Psoas muscle (tissue), 8 donors: ENCODE measurements around the gene GJA5. TPM values are rescaled to one million over a fixed set of nuclear protein-coding genes. Genes with fewer than 3 reads are reported as not detected.
A peak's percentile ranks its signal among the peaks of the same experiment; 100 is the strongest.

Source experiments
- ATAC-seq, 4 donors: fragments of 200-7000 bp; cut with Tn5 transposase; one replicate each; pipeline ENCODE4 v1.9.1; 2020; ENCODE audit warnings: moderate library complexity in 3 of 4, mild to moderate bottlenecking in 2 of 4
- DNase-seq, 2 donors: peaks; one replicate each; pipeline ENCODE4 v3.0.0-alpha.2; 2020
- H3K27ac ChIP-seq: fragments of 200-600 bp; one replicate; pipeline ENCODE4 v1.8.0; 2022
- H3K27me3 ChIP-seq, 3 donors: fragments of 200-600 bp in 1 of 3; one replicate each; pipeline versions ENCODE4 v1.6.1 to v1.8.0; 2013 to 2022; ENCODE audit warnings: low read length in 2 of 3, mild to moderate bottlenecking in 2 of 3, moderate library complexity in 1 of 3; ENCODE audit not compliant: insufficient read depth in 3 of 3
- H3K36me3 ChIP-seq, 2 donors: fragments of 200-600 bp in 1 of 2; one replicate each; pipeline versions ENCODE4 v1.6.1 to v1.8.0; 2013 to 2022; ENCODE audit warnings: low read depth in 1 of 2, mild to moderate bottlenecking in 1 of 2, moderate library complexity in 1 of 2; ENCODE audit not compliant: insufficient read depth in 1 of 2
- H3K4me1 ChIP-seq: fragments of 200-600 bp; one replicate; pipeline ENCODE4 v1.8.0; 2022
- H3K4me3 ChIP-seq: fragments of 200-600 bp; one replicate; pipeline ENCODE4 v1.8.0; 2022; ENCODE audit warnings: mild to moderate bottlenecking
- H3K9me3 ChIP-seq: fragments of 200-600 bp; one replicate; pipeline ENCODE4 v1.8.0; 2022
- WGBS, 3 donors: extraction: QIAGEN DNeasy Blood & Tissue Kit; methylation state at CpG; one replicate each; pipeline versions ENCODE4 v1.1.6 to v1.1.7; 2013; 5-methylcytosine and 5-hydroxymethylcytosine counted together
- intact Hi-C, 2 donors: fragments of 100-400 bp; cut with DNase I; formaldehyde crosslinking; loops; one replicate each; pipeline versions ENCODE4 v1.11.0 to v1.14.2; 2022
- long read RNA-seq, 2 donors: library from polyadenylated mRNA; unstranded; transcript quantifications; one replicate each; pipeline ENCODE4 v2.0.0, GENCODE V29; 2021
- polyA plus RNA-seq, 3 donors: library from polyadenylated mRNA; stranded (reverse); fragments of 200-250 nt; gene quantifications; one replicate each; pipeline ENCODE4 v1.2.3, GENCODE V29; 2013
- total RNA-seq, 4 donors: library from RNA; stranded (reverse); fragmentation: NEBNext Ultra II Directional in 2 of 4; extraction: Animal tissue kit (Norgen Biotek cat#: 25700) in 2 of 4; gene quantifications; one replicate each; pipeline versions ENCODE4 v1.2.1 to v1.2.4, GENCODE V29; 2021 to 2023
- TF ChIP-seq, protein P1 (sequence below): fragments of 200-600 bp; IDR thresholded peaks from one replicate; pipeline ENCODE4 v1.8.0; 2022; ENCODE audit warnings: antibody characterized with exemption
- donor health status: healthy with polysubstance abuse.
- donor health status: DM: no; HTN: no; CAD: no; lungs with moderate emphysema.
- donor health status: Bipolar disorder and iron deficiency.
- donor health status: healthy.
- donor health status: DM: yes; HTN: yes; CAD: no.
- donor health status: DM: no; HTN: no; CAD: no.
- donor health status: DM: no; HTN: no; CAD: no.
- donor health status: DM: yes; HTN: yes; CAD: no.

GJA5 gene
- total RNA-seq (1 to 10 TPM; 3.3 to 7.0 (median 4.8) TPM), polyA plus RNA-seq (1 to 10 TPM; 1.9 to 3.0 (median 2.8) TPM)
- long read RNA-seq, donor 1, partial matches to known transcripts: 0 of 1 reads
- long read RNA-seq, donor 1, other reads (novel, unspliced or antisense): 0 of 1 reads
- long read RNA-seq, donor 2, partial matches to known transcripts: 0 of 2 reads
- long read RNA-seq, donor 2, other reads (novel, unspliced or antisense): 1 of 2 reads

DNA sequence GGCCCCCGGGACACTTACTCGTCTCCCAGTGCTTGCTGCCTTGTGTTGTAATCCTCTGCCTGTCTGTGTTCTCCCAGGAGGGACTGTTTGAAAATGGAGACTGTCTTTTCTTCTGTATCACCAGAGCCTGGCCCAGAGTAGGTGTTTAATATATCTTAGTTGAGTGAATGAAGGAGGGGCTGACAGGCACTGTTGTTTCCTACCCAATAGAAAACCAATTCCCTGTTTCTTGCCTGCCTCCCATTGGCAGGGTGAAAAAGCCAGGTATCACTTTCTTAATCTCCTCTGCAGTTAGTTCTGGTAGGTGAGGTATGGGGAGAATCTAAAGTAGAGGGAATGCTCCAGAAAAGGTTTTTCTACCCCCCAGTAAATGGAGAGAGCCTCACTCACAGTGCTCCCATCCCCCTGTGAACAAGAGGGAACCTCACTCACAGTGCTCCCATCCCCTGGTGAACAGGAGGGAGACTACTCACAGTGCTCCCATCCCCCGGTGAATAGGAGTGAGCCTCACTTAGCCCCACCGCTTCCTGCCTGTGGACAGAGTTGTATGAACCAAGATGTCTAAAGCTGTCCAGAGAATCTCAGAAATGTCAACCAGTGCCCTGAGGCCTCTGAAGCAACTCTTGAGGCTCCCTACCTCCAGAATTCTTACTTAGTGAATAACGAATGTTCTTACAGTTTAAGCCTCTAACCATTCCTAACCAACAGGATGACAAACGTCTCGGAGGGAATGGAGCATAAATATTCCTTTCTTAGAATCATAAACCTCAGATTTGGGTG lies at the start of gene GJA5:
TSS of gene GJA5 (minus strand) at position 122 of the 780 bp plus-strand sequence. CDS start 1,364 bp downstream, outside the sequence.
- WGBS, 3 donors: 62 to 83% (median 70%) methylated on average over 7 of the region's 7 CpGs
- Histone ChIP-seq H3K36me3 (no peaks in the 10 kb centered on the region), H3K4me1 (peaks cover 22% of the 10 kb centered on the region), H3K27ac (no peak within 1 kb of the TSS), H3K4me3 (no peak within 1 kb of the TSS), H3K9me3 (no peaks in the 10 kb centered on the region), H3K27me3 (no peaks in the 10 kb centered on the region)
- DNase-seq (no peak), ATAC-seq (peak in 1 of 4 donors; percentile 78)
- TF ChIP-seq, protein P1, sequence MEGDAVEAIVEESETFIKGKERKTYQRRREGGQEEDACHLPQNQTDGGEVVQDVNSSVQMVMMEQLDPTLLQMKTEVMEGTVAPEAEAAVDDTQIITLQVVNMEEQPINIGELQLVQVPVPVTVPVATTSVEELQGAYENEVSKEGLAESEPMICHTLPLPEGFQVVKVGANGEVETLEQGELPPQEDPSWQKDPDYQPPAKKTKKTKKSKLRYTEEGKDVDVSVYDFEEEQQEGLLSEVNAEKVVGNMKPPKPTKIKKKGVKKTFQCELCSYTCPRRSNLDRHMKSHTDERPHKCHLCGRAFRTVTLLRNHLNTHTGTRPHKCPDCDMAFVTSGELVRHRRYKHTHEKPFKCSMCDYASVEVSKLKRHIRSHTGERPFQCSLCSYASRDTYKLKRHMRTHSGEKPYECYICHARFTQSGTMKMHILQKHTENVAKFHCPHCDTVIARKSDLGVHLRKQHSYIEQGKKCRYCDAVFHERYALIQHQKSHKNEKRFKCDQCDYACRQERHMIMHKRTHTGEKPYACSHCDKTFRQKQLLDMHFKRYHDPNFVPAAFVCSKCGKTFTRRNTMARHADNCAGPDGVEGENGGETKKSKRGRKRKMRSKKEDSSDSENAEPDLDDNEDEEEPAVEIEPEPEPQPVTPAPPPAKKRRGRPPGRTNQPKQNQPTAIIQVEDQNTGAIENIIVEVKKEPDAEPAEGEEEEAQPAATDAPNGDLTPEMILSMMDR: no peak
- intact Hi-C loops: no loop called here

DNA sequence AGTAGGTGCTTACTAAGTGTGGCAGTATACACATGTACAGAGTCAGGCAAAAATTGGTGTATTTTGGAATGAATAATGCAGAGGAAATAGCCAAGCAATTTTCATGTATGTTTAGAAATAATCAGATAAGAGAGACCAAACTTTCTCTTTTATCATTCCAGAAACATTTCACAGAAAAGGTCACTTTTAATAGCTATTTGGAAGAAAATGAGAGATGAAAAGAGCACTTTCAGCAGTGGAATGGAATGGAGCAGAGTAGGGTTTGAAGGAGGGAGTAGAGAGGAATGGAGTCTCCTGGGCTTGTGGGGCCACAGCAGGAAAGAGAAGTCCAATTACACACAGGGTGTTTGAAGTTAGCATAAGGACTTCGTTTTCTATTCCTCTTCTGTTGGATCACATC lies 48.8 kb upstream of the GJA5 start:
- no peak for DNase-seq
- Histone ChIP-seq H3K9me3 (no peaks in the 10 kb centered on the region), H3K27me3 (no peaks in the 10 kb centered on the region), H3K27ac (no peak overlapping the region), H3K4me1 (no peaks in the 10 kb centered on the region), H3K4me3 (no peak overlapping the region), H3K36me3 (no peaks in the 10 kb centered on the region)
- 57 to 61% (median 59%) methylated on average over 1 of the region's 1 CpG for WGBS, 3 donors
- TF ChIP-seq, protein P1: no peak
- ATAC-seq: no peak
- intact Hi-C loops: no loop called here

DNA sequence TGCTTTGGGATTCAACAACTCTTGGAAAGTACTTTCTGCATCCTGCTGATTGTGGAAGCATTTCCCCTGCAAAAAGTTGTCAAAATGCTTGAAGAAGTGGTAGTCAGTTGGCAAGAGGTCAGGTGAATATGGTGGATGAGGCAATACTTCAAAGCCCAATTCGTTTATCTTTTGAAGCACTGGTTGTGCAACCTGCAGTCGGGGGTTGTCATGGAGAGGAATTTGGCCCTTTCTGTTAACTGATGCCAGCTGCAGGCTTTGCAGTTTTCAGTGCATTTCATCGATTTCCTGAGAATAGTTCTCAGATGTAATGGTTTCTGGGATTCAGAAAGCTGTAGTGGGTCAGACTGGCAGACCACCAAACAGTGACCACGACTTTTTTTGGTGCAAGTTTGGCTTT lies 47.6 kb upstream of the GJA5 start:
- TF ChIP-seq, protein P1: no peak
- ATAC-seq (no peak), DNase-seq (no peak)
- intact Hi-C loops: no loop called here
- H3K4me3 ChIP-seq: no peak overlapping the region
- no peaks in the 10 kb centered on the region for H3K4me1 ChIP-seq
- no peaks in the 10 kb centered on the region for H3K27me3 ChIP-seq
- 26 to 43% (median 29%) methylated on average over 4 of the region's 4 CpGs for WGBS, 3 donors
- H3K36me3 ChIP-seq: no peaks in the 10 kb centered on the region
- H3K27ac ChIP-seq: no peak overlapping the region
- no peaks in the 10 kb centered on the region for H3K9me3 ChIP-seq

DNA sequence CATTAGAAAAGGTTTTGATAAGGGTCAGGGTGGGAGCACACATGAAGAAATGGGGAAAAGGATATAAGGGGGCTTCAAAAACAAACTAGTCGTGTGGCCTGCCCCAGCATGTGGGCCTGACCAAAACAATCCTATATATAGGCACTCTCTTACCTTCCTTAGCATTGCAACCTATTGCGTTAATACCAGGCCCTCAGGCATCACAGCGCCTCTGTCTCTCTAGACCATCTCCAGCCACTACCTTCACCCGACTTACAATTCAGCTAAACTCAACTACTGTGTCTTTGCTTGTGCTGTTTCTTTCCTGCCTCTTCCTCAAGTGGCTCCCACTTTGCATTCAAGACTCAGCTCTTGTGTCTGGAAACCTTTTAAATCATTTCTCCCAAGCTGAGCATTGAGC lies 47.0 kb upstream of the GJA5 start:
- Histone ChIP-seq H3K36me3 (no peaks in the 10 kb centered on the region), H3K4me1 (no peaks in the 10 kb centered on the region), H3K27ac (no peak overlapping the region), H3K27me3 (no peaks in the 10 kb centered on the region), H3K4me3 (no peak overlapping the region), H3K9me3 (no peaks in the 10 kb centered on the region)
- ATAC-seq: no peak
- no peak for DNase-seq
- intact Hi-C loops: no loop called here
- 67 to 81% (median 68%) methylated on average over 4 of the region's 4 CpGs for WGBS, 3 donors
- TF ChIP-seq, protein P1: no peak
